LNCAP (cell line): ENCODE measurements around the gene TRPV3.

Experiments used
- CTCF ChIP-seq: fragments of 450-650 bp; IDR thresholded peaks from 2 replicates; pipeline ENCODE4 v1.5.1; 2017; ENCODE audit warnings: mild to moderate bottlenecking

Gene TRPV3

GRCh38 chr17:3594976-3595375, 37.4 kb upstream of the TRPV3 start:
- TF ChIP-seq CTCF: no peak

GRCh38 chr17:3594051-3594800, 36.6 kb upstream of the TRPV3 start:
- TF ChIP-seq CTCF: no peak

- TF ChIP-seq CTCF: no peak
Measured at GRCh38 chr17:3593384-3593783, 35.8 kb upstream of the TRPV3 start.

- no peak for TF ChIP-seq CTCF
Measured at GRCh38 chr17:3592216-3592860, 34.7 kb upstream of the TRPV3 start.

GRCh38 chr17:3590768-3591167, 33.2 kb upstream of the TRPV3 start:
- TF ChIP-seq CTCF: no peak

GRCh38 chr17:3590231-3590630, 32.6 kb upstream of the TRPV3 start:
- TF ChIP-seq CTCF: no peak

- TF ChIP-seq CTCF: no peak
Measured at GRCh38 chr17:3589784-3590183, 32.2 kb upstream of the TRPV3 start.
